Gastrocnemius medialis (tissue), 4 donors: Measurements from ENCODE around the gene TFCP2L1. TPM values are rescaled to one million over a fixed set of nuclear protein-coding genes. Genes with fewer than 3 reads are reported as not detected.
"Not testable (repeated sequence)": the region's sequence is repeated elsewhere in the genome, so short reads cannot be mapped to it uniquely, and the experiment has no call there.

ENCODE experiments used
- ATAC-seq, 2 donors: fragments of 150-250 bp; one replicate each; pipeline ENCODE4 v1.9.1; 2016
- DNase-seq, 2 donors: peaks; one replicate each; pipeline ENCODE4 v3.0.0-alpha.2; 2019
- H3K27ac ChIP-seq, 4 donors: fragments of 200-600 bp; sonication (generic); 1 replicate in 1 of 4; 2 replicates in 3 of 4; pipeline ENCODE4 v1.5.1; 2016 to 2018; ENCODE audit warnings: mild to moderate bottlenecking in 2 of 4, moderate library complexity in 1 of 4
- H3K27me3 ChIP-seq, 3 donors: fragments of 200-600 bp; sonication (generic) in 2 of 3; 1 replicate in 1 of 3; 2 replicates in 2 of 3; pipeline versions ENCODE4 v1.5.1 to v1.6.0; 2016 to 2019; ENCODE audit warnings: mild to moderate bottlenecking in 1 of 3, moderate library complexity in 1 of 3
- H3K36me3 ChIP-seq, 2 donors: fragments of 200-600 bp; sonication (generic) in 1 of 2; one replicate each; pipeline ENCODE4 v1.5.1; 2017 to 2018
- H3K4me1 ChIP-seq, 2 donors: fragments of 200-600 bp; sonication (generic) in 1 of 2; one replicate each; pipeline ENCODE4 v1.5.1; 2016 to 2017; ENCODE audit warnings: mild to moderate bottlenecking in 2 of 2
- H3K4me3 ChIP-seq, 4 donors: fragments of 200-600 bp; sonication (generic) in 3 of 4; 1 replicate in 1 of 4; 2 replicates in 3 of 4; pipeline ENCODE4 v1.5.1; 2016 to 2019; ENCODE audit warnings: mild to moderate bottlenecking in 2 of 4
- H3K9me3 ChIP-seq, 3 donors: fragments of 200-600 bp; sonication (generic) in 2 of 3; 1 replicate in 1 of 3; 2 replicates in 2 of 3; pipeline ENCODE4 v1.5.1; 2016 to 2019
- CTCF ChIP-seq, 5 experiments: fragments of 450-650 bp in 3 of 5; fragments of 200-600 bp in 2 of 5; sonication (generic) in 2 of 5; IDR thresholded peaks in 4 of 5; conservative IDR thresholded peaks in 1 of 5; 1 replicate in 4 of 5; 2 replicates in 1 of 5; pipeline ENCODE4 v1.5.1; 2016 to 2019; ENCODE audit warnings: antibody characterized with exemption in 5 of 5, mild to moderate bottlenecking in 3 of 5, moderate library complexity in 3 of 5
- POLR2A ChIP-seq, 2 donors: fragments of 450-650 bp; IDR thresholded peaks; one replicate each; pipeline ENCODE4 v1.6.1; 2017; ENCODE audit warnings: antibody characterized with exemption in 2 of 2, mild to moderate bottlenecking in 2 of 2, moderate library complexity in 2 of 2
- in situ Hi-C, 4 donors: fragments of 200-750 bp; cut with MboI; loops; one replicate each; pipeline versions ENCODE4 v1.15.0 to v1.8.0; 2017; ENCODE audit warnings: low sequenced_read_pairs in 4 of 4
- intact Hi-C: fragments of 100-400 bp; cut with DNase I; formaldehyde crosslinking; loops from one replicate; pipeline ENCODE4 v1.15.1; 2023; ENCODE audit warnings: low total_unique reads
- total RNA-seq, 4 donors: library from RNA; depleted of rRNA; stranded (reverse); fragments of >200 nt; gene quantifications; one replicate each; pipeline versions ENCODE4 v1.1.0 to v1.2.3, GENCODE V29; 2016

Gene TFCP2L1
- total RNA-seq, 4 donors from 2014 or later = 1.2 to 3.2 (median 1.8) TPM

DNA sequence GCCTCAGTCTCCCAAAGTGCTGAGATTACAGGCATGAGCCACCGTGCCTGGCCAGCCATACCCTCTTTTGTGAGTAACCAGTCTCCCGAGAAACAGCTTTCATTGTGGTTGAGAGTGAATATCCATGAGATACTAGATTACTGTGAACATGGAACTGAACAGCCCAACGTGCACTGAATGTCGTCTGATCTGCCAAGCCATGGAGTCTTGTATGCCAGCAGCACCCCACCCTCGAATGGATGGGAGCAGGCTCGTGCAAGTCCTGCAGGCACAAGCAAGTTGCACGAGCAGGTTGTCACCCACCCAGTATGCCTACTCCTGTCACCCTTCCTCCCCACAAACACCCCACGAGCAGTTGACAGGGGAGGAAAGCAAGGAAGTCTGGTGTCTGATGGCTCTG, 36.5 kb upstream of the TFCP2L1 start:
- DNase-seq = no peak
- intact Hi-C loops = no loop called here
- H3K4me3 ChIP-seq = no peak overlapping the region

DNA sequence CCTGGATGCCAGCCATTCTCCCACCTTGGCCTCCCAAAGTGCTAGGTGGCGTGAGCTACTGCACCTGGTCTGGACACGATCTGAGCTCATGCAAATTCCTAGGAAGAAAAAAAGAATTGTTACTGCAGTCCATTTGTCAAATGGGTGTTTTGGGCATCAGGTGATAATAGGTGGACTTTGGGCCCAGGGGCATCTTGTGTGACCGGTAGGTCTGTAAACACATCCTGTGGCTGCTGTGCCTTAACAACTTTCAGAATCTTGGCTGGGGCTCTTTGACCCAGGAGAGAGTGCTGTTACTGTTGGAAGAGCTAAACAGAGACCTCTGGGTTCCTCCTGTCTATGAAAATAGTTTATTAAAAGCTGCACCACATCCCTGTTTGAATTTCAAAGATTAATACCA, 34.9 kb upstream of the TFCP2L1 start:
- DNase-seq (no peak), ATAC-seq (no peak)
- in situ Hi-C loops = loop anchor here in 2 of 4 donors (25.0 kb wide), 2 partner anchors 208 to 608 kb away; no protein-coding TSS in a partner anchor
- no peaks in the 10 kb centered on the region for H3K4me1 ChIP-seq
- no peaks in the 10 kb centered on the region for H3K27me3 ChIP-seq
- TF ChIP-seq POLR2A (IDR thresholded peaks at IDR 0.05) (no peak), CTCF (IDR thresholded peaks at IDR 0.05 in 4 of 5, conservative IDR thresholded peaks at IDR 0.05 in 1 of 5) (no peak)
- H3K36me3 ChIP-seq = no peaks in the 10 kb centered on the region
- no peak overlapping the region for H3K4me3 ChIP-seq
- intact Hi-C loops = no loop called here
- H3K9me3 ChIP-seq = no peaks in the 10 kb centered on the region
- H3K27ac ChIP-seq = no peak overlapping the region

More for the DNA sequence above, 36.5 kb upstream of the TFCP2L1 start:
- in situ Hi-C loops = loop anchor here in 2 of 4 donors (25.0 kb wide), 2 partner anchors 209 to 609 kb away; no protein-coding TSS in a partner anchor
- TF ChIP-seq CTCF (IDR thresholded peaks at IDR 0.05 in 4 of 5, conservative IDR thresholded peaks at IDR 0.05 in 1 of 5) (no peak), POLR2A (IDR thresholded peaks at IDR 0.05) (no peak)
- Histone ChIP-seq H3K36me3 (no peaks in the 10 kb centered on the region), H3K9me3 (no peaks in the 10 kb centered on the region), H3K27me3 (no peaks in the 10 kb centered on the region), H3K4me1 (no peaks in the 10 kb centered on the region), H3K27ac (no peak overlapping the region)
- no peak for ATAC-seq

GRCh38 chr2:121316986-121317385, 32.0 kb upstream of the TFCP2L1 start:
- DNase-seq (no peak), ATAC-seq (no peak)
- H3K27ac ChIP-seq = no peak overlapping the region
- intact Hi-C loops (no loop called here), in situ Hi-C loops (loop anchor here in 2 of 4 donors (25.0 kb wide), 2 partner anchors 205 to 605 kb away; no protein-coding TSS in a partner anchor)
- no peaks in the 10 kb centered on the region for H3K4me1 ChIP-seq
- H3K4me3 ChIP-seq = no peak overlapping the region
- H3K36me3 ChIP-seq = no peaks in the 10 kb centered on the region
- H3K27me3 ChIP-seq = no peaks in the 10 kb centered on the region
- TF ChIP-seq POLR2A (IDR thresholded peaks at IDR 0.05) = no peak
- TF ChIP-seq CTCF (IDR thresholded peaks at IDR 0.05 in 4 of 5, conservative IDR thresholded peaks at IDR 0.05 in 1 of 5) = no peak
- no peaks in the 10 kb centered on the region for H3K9me3 ChIP-seq

DNA sequence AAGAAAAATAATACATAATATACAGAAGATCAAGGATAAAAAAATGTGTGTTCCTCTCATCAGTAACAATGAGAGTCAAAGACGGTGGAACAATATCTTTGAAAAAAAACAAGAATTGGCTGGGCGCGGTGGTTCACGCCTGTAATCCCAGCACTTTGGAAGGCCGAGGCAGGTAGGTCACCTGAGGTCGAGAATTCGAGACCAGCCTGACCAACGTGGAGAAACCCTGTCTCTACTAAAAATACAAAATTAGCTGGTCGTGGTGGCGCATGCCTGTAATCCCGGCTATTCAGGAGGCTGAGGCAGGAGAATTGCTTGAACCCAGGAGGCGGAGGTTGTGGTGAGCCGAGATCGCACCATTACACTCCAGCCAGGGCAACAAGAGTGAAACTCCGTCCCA, 28.7 kb upstream of the TFCP2L1 start:
- ATAC-seq, H3K36me3 ChIP-seq, H3K4me1 ChIP-seq, H3K9me3 ChIP-seq, H3K4me3 ChIP-seq, H3K27me3 ChIP-seq, DNase-seq, H3K27ac ChIP-seq, intact Hi-C loops: not testable (repeated sequence)
- in situ Hi-C loops = loop anchor here in 2 of 4 donors (25.0 kb wide), 2 partner anchors 201 to 601 kb away; no protein-coding TSS in a partner anchor

GRCh38 chr2:121309801-121310200, 24.8 kb upstream of the TFCP2L1 start:
- no peak overlapping the region for H3K27ac ChIP-seq
- H3K36me3 ChIP-seq = no peaks in the 10 kb centered on the region
- intact Hi-C loops (no loop called here), in situ Hi-C loops (loop anchor here in 2 of 4 donors (25.0 kb wide), 2 partner anchors 198 to 598 kb away; no protein-coding TSS in a partner anchor)
- ATAC-seq = no peak
- no peaks in the 10 kb centered on the region for H3K27me3 ChIP-seq
- no peak overlapping the region for H3K4me3 ChIP-seq
- TF ChIP-seq CTCF (IDR thresholded peaks at IDR 0.05 in 4 of 5, conservative IDR thresholded peaks at IDR 0.05 in 1 of 5) = no peak
- TF ChIP-seq POLR2A (IDR thresholded peaks at IDR 0.05) = no peak
- DNase-seq = no peak
- no peaks in the 10 kb centered on the region for H3K4me1 ChIP-seq
- no peaks in the 10 kb centered on the region for H3K9me3 ChIP-seq
